ENCODE data around the gene MAOB. TPM values are rescaled to one million over a fixed set of nuclear protein-coding genes. Genes with fewer than 3 reads are reported as not detected.

MAOB gene
- total RNA-seq, 2 donors from 2014 or later: not detected

GRCh38 chrX:43785930-43786591, 96.2 kb downstream of the MAOB start:
- DNase-seq (ENCODE audit: low spot score): no peak
- Mint-ChIP-seq H3K4me1 (ENCODE audit: low read depth in 2 of 2) (no peaks in the 10 kb centered on the region), H3K4me3 (no peak overlapping the region), H3K9me3 (no peaks in the 10 kb centered on the region), H3K36me3 (no peaks in the 10 kb centered on the region), H3K27me3 (peaks cover 29 to 39% of the 10 kb centered on the region in 2 donors), H3K27ac (no peak overlapping the region)
- no peak for ATAC-seq

DNA sequence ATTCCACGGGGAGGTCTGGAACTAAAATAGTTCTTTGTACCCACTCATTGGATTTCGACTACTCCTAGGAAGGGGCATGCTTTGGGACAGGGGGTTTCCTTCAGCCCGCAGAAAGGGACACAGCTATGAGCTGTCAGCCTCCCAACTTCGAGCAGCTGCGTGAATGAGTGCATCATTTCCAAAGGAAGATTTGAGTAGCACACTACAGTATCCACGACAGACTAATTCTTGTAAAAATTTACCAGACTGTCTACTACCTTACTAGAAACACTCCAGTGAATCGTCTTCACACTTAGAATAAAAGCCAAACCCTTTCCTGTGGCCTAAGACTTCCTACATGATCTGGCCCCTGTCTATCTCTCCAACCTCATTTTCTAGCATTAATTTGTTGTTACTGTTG, 124.2 kb downstream of the MAOB start:
- H3K4me3 Mint-ChIP-seq: no peak overlapping the region
- H3K27ac Mint-ChIP-seq: no peak overlapping the region
- DNase-seq (ENCODE audit: low spot score) (no peak), ATAC-seq (peak in 1 of 2 donors; percentile 44)
- peaks cover 0 to 14% of the 10 kb centered on the region in 2 donors for H3K27me3 Mint-ChIP-seq
- no peaks in the 10 kb centered on the region for H3K4me1 Mint-ChIP-seq (ENCODE audit: low read depth in 2 of 2)
- H3K9me3 Mint-ChIP-seq: no peaks in the 10 kb centered on the region
- no peaks in the 10 kb centered on the region for H3K36me3 Mint-ChIP-seq

DNA sequence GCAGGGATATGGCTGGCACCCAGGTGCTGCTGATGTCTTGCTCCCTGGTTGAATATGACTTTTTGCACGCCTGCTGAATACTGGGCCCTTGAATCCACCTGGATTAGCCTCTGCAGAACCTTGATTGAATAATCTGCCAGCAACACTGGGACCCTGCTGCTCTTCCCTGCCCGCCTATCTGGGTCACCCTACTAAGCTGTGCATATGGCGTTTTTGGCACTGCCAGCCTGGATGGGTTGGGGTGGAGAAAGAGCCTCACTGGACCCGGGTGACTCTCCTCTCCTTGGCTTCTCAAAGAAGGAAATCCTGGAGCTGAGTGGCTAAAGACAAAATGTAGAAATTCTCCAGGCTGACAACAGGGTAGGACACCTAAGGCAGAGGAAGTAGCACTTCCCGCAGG, 126.2 kb downstream of the MAOB start:
- peaks cover 0 to 16% of the 10 kb centered on the region in 2 donors for H3K27me3 Mint-ChIP-seq
- no peaks in the 10 kb centered on the region for H3K36me3 Mint-ChIP-seq
- H3K4me1 Mint-ChIP-seq (ENCODE audit: low read depth in 2 of 2): no peaks in the 10 kb centered on the region
- no peak for DNase-seq (ENCODE audit: low spot score)
- no peak overlapping the region for H3K27ac Mint-ChIP-seq
- H3K4me3 Mint-ChIP-seq: no peak overlapping the region
- H3K9me3 Mint-ChIP-seq: no peaks in the 10 kb centered on the region
- no peak for ATAC-seq

GRCh38 chrX:43753637-43754036, 128.6 kb downstream of the MAOB start:
- no peaks in the 10 kb centered on the region for H3K9me3 Mint-ChIP-seq
- H3K27ac Mint-ChIP-seq: no peak overlapping the region
- peaks cover 0 to 18% of the 10 kb centered on the region in 2 donors for H3K27me3 Mint-ChIP-seq
- H3K36me3 Mint-ChIP-seq: no peaks in the 10 kb centered on the region
- H3K4me3 Mint-ChIP-seq: peak overlapping the region; percentile 27
- peaks cover 4 to 5% of the 10 kb centered on the region in 2 donors for H3K4me1 Mint-ChIP-seq (ENCODE audit: low read depth in 2 of 2)
- ATAC-seq: no peak
- DNase-seq (ENCODE audit: low spot score): no peak

DNA sequence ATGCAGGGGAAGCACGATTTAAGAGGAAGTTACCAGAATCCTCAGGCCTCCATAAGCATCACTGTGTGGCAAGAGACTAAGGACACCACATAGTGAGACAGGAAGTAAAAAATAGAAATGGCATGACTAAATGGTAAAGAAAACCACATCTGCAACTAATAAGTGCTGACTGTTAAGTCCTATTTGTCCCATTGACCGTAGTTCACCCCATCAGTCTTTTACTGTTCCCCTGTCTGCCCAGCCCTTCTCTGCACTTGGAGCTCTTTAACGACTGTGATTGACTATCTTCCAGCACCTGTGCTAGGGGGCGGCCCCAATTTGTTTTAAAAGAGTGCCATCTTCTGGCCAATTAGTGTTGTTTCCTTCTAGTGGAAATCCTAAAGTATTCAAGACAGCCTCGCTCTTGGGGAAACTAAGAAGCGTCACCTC, 132.0 kb downstream of the MAOB start:
- H3K4me3 Mint-ChIP-seq: peak overlapping the region; percentile 7
- peaks cover 0 to 13% of the 10 kb centered on the region in 2 donors for H3K27me3 Mint-ChIP-seq
- H3K36me3 Mint-ChIP-seq: no peaks in the 10 kb centered on the region
- peaks cover 4 to 5% of the 10 kb centered on the region in 2 donors for H3K4me1 Mint-ChIP-seq (ENCODE audit: low read depth in 2 of 2)
- DNase-seq (ENCODE audit: low spot score): no peak
- no peak overlapping the region for H3K27ac Mint-ChIP-seq
- peak; percentile 44 to 64 for ATAC-seq
- no peaks in the 10 kb centered on the region for H3K9me3 Mint-ChIP-seq

DNA sequence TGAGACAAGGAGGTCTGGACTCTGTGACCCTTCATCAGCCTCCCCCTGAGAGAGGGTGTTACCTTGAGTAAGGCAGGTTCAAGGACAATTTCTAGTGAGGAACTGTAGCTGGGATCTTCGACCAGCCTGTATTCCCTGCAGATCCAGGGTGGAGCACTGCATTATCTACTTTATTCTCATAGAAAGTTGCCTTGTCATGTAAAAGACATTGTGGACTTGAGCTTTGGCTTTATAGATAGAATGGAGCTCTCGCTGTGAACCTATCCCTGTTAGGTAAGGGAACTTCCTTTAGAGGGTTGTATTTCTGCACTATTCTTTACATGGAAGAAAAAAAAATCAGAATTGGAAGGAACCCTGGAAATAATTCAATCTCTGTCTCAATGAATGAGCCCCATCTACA, 134.8 kb downstream of the MAOB start:
- Mint-ChIP-seq H3K27ac (no peak overlapping the region), H3K9me3 (no peaks in the 10 kb centered on the region), H3K27me3 (peaks cover 0 to 12% of the 10 kb centered on the region in 2 donors), H3K36me3 (no peaks in the 10 kb centered on the region), H3K4me3 (no peak overlapping the region), H3K4me1 (ENCODE audit: low read depth in 2 of 2) (peaks cover 4 to 5% of the 10 kb centered on the region in 2 donors)
- ATAC-seq (no peak), DNase-seq (ENCODE audit: low spot score) (no peak)

DNA sequence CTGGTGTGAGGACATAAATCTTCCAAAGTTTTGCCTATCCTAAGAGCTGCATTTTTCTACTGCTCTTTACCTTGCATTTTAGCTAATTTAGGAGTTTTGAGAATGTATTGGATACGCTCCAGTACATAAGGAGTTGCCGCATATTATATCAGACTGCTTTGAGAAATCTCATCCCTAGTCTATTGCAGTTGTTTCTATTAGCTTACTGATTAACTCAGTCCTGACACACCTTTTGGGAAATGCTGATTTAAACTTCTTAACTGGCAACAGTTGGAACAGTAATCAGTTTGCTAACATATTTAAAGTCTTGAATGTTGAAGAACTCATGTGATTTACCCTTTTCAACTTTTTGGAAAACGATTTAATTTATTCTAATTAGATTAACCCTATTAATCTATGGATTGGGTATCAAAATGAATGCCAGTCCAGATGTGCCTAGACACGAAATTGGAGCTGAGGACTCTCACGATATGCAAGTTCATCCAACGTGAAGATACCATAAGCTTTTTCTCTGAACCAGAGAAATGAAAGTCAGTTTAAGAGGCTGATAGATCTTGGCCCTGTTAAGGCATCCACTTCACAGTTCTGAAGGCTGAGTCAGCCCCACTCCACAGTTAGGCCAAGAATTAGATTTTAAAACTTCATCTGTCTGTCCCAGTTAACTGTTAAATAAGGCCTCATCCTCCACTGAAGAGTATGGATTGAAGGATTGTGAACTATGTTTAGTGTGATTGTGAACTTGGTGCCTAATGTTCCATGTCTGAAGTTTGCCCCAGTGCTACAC, 136.1 kb downstream of the MAOB start:
- ATAC-seq (no peak), DNase-seq (ENCODE audit: low spot score) (no peak)
- Mint-ChIP-seq H3K9me3 (no peaks in the 10 kb centered on the region), H3K4me3 (no peak overlapping the region), H3K36me3 (no peaks in the 10 kb centered on the region), H3K27me3 (peaks cover 0 to 15% of the 10 kb centered on the region in 2 donors), H3K27ac (no peak overlapping the region), H3K4me1 (ENCODE audit: low read depth in 2 of 2) (peaks cover 4 to 5% of the 10 kb centered on the region in 2 donors)

DNA sequence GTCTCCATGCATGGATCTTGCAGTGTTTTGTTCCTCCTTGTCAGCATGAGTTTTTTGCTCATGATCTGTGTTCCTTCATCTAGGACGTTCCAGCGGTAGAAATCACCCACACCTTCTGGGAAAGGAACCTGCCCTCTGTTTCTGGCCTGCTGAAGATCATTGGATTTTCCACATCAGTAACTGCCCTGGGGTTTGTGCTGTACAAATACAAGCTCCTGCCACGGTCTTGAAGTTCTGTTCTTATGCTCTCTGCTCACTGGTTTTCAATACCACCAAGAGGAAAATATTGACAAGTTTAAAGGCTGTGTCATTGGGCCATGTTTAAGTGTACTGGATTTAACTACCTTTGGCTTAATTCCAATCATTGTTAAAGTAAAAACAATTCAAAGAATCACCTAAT, 138.0 kb downstream of the MAOB start:
- Mint-ChIP-seq H3K27me3 (peaks cover 0 to 12% of the 10 kb centered on the region in 2 donors), H3K27ac (no peak overlapping the region), H3K4me3 (no peak overlapping the region), H3K36me3 (no peaks in the 10 kb centered on the region), H3K9me3 (no peaks in the 10 kb centered on the region), H3K4me1 (ENCODE audit: low read depth in 2 of 2) (no peaks in the 10 kb centered on the region)
- no peak for DNase-seq (ENCODE audit: low spot score)
- ATAC-seq: no peak

DNA sequence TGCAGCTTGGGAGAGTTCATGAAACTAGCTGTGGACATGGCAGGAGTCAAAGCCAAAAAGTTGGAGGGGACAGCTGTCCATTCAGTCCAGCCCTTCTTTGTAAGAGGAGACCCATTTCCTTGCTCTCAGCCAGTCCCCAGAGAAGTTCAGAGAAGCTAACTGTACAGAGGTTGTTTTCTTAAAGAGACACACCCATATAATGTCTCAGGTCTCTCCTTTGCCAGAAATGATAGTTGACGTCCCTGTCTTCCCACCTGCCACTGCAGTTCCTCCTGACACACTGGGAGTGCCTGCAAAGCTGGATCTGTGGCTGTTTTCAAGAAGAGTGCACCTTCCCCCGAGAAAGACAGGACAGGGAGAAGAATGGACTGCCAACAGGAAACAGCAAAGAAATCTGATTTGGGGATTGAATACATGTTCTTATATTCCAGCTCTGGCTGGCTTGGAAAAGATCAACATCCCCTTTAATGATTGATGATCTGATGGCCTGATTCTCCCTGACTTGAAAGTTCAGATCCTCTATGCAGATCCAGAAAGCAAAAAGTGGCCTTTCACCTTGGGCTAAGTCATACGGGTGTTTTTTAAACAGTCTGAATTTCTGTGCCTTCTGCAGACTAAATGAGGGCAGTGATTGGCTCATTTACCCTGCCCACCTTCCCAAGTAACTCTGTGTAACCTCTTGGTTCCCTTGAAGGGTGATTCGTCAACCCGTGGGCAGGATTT, 139.0 kb downstream of the MAOB start:
- no peak overlapping the region for H3K4me3 Mint-ChIP-seq
- H3K36me3 Mint-ChIP-seq: no peaks in the 10 kb centered on the region
- no peaks in the 10 kb centered on the region for H3K4me1 Mint-ChIP-seq (ENCODE audit: low read depth in 2 of 2)

DNA sequence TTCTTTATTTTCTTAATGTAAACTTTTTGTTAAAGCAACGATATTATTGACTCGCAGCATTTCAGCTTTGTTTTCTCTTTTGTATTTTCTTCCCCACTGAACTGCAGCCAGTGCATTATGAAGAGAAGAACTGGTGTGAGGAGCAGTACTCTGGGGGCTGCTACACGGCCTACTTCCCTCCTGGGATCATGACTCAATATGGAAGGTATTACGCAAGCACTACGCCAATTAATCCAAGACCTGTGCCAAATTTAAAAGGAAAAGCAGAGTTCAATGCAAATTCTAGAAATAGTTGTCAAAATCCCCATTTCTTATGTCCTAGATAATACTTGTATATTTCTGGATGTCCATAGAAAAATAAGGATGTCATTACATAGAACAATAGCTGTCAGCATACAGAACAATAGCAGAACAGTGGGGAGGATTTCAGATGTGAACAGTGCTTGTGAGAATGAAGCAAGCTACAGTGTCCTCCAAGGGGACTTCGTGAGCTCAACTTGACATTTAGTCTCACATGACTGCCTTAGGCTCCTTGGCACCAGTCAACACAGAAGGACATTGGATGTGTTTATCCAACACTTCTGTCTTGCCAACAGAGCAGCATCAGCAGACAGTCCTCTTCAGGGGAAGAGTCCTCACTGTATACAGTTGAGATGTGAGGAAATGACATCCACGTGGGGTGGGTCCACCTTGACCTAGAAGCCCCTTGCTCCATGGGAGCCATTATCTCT, 140.2 kb downstream of the MAOB start:
- H3K27ac Mint-ChIP-seq: no peak overlapping the region
- no peaks in the 10 kb centered on the region for H3K36me3 Mint-ChIP-seq
- ATAC-seq: no peak
- peaks cover 0 to 13% of the 10 kb centered on the region in 2 donors for H3K27me3 Mint-ChIP-seq
- no peaks in the 10 kb centered on the region for H3K9me3 Mint-ChIP-seq
- H3K4me1 Mint-ChIP-seq (ENCODE audit: low read depth in 2 of 2): no peaks in the 10 kb centered on the region
- no peak overlapping the region for H3K4me3 Mint-ChIP-seq
- no peak for DNase-seq (ENCODE audit: low spot score)

More for the DNA sequence above, 139.0 kb downstream of the MAOB start:
- Mint-ChIP-seq H3K9me3 (no peaks in the 10 kb centered on the region), H3K27me3 (peaks cover 0 to 15% of the 10 kb centered on the region in 2 donors), H3K27ac (no peak overlapping the region)
- ATAC-seq (no peak), DNase-seq (ENCODE audit: low spot score) (no peak)

DNA sequence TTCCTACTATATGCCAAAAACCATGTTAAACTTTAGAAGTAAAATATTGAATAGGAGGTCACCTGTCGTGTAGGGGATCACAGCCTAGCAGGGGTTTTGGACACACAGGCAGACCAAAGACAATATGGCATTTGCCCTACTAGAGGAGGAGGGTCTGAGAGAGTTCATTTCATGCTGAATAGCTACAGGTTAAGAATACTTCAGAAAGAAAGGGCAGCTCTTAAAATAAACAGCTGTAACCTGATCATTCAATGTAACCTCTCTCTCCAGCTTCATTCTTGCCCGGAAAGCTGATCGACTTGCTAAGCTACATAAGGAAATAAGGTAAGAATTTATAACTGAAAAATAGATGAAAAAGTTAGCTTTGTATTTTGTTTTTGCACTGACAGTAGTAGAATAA, 146.3 kb downstream of the MAOB start:
- Mint-ChIP-seq H3K4me1 (ENCODE audit: low read depth in 2 of 2) (no peaks in the 10 kb centered on the region), H3K27me3 (peaks cover 0 to 8% of the 10 kb centered on the region in 2 donors), H3K27ac (no peak overlapping the region), H3K36me3 (no peaks in the 10 kb centered on the region), H3K4me3 (no peak overlapping the region), H3K9me3 (no peaks in the 10 kb centered on the region)
- no peak for ATAC-seq
- DNase-seq (ENCODE audit: low spot score): no peak

DNA sequence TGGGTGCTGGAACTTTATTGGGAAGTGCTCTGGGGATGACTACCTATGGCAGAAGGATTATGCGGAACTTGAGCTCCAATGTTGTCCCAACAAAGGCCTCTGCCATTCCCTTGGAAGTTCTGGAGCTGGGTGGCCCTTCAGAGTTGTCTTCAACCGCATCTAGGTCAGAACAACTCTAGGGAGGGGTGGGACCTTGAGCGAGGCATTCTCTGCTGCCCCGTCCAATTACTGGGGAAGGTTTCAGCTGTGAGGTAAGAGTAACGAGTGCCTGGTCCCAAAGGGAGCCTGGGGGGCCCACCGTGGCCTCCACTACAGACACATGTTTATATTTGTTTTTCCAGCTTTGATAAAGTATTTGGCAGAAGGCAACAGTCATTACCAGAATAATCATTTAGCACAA, 146.7 kb downstream of the MAOB start:
- H3K4me1 Mint-ChIP-seq (ENCODE audit: low read depth in 2 of 2): no peaks in the 10 kb centered on the region
- H3K27ac Mint-ChIP-seq: no peak overlapping the region
- H3K36me3 Mint-ChIP-seq: no peaks in the 10 kb centered on the region
- ATAC-seq: no peak
- H3K4me3 Mint-ChIP-seq: no peak overlapping the region
- H3K9me3 Mint-ChIP-seq: no peaks in the 10 kb centered on the region
- no peak for DNase-seq (ENCODE audit: low spot score)
- peaks cover 0 to 5% of the 10 kb centered on the region in 2 donors for H3K27me3 Mint-ChIP-seq

DNA sequence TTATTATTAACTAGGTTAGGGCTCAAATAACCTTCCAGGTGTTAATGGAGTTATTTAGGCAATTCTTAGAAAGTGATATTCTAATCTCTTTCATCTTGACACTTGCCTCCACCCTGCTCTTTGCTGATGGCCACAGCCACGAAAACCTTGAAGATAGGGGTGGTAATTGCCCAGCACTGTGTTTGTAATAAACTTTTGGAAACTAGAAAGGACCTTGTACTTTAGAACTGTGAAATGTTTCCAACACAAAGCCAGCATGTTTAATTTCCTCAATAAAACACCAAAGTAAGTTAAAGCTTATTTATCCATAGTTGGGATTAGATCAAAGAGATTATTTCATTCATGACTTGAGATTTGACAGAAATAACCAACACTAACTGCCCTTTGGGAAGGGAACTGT, 147.8 kb downstream of the MAOB start:
- Mint-ChIP-seq H3K27me3 (peaks cover 0 to 5% of the 10 kb centered on the region in 2 donors), H3K27ac (no peak overlapping the region), H3K36me3 (no peaks in the 10 kb centered on the region), H3K4me3 (no peak overlapping the region), H3K9me3 (no peaks in the 10 kb centered on the region), H3K4me1 (ENCODE audit: low read depth in 2 of 2) (no peaks in the 10 kb centered on the region)
- DNase-seq (ENCODE audit: low spot score): no peak
- ATAC-seq: no peak
